ENCODE measurements around the gene NEURL1B.

- TF ChIP-seq ZBTB21 (tag by site-specific recombination; IDR thresholded peaks at IDR 0.05) (no peak), CTCF (tag by site-specific recombination; IDR thresholded peaks at IDR 0.05) (no peak), ZNF23 (tag by site-specific recombination; IDR thresholded peaks at IDR 0.05; ENCODE audit: borderline replicate concordance) (no peak), ZNF24 (tag by site-specific recombination; IDR thresholded peaks at IDR 0.05) (no peak), ZNF837 (tag by site-specific recombination; IDR thresholded peaks at IDR 0.05) (no peak), PRDM10 (tag by site-specific recombination; IDR thresholded peaks at IDR 0.05) (no peak), ZNF529 (tag by site-specific recombination; IDR thresholded peaks at IDR 0.05; ENCODE audit: insufficient replicate concordance) (no peak), ZBTB10 (tag by site-specific recombination; IDR thresholded peaks at IDR 0.05) (no peak), YY1 (tag by site-specific recombination; IDR thresholded peaks at IDR 0.05) (no peak), ZNF580 (tag by site-specific recombination; IDR thresholded peaks at IDR 0.05) (no peak)
Measured at GRCh38 chr5:172610643-172611042, 30.4 kb upstream of the NEURL1B start.
